Kidney (tissue), 14 donors: ENCODE results near the gene GRAP. TPM values are rescaled to one million over a fixed set of nuclear protein-coding genes. Genes with fewer than 3 reads are reported as not detected.

Source experiments
- DNase-seq, 5 donors: peaks; one replicate each; pipeline ENCODE4 v3.0.0-alpha.2; 2013 to 2020
- FAIRE-seq: peaks from 2 replicates; lab custom pipeline; 2012; peaks lifted over from hg19 to GRCh38; lab: Jason Lieb, UNC
- H3K27ac ChIP-seq, 2 donors: one replicate each; pipeline ENCODE4 v1.7.0; 2013; ENCODE audit warnings: low read depth in 2 of 2, low read length in 2 of 2, inconsistent platforms in 1 of 2
- H3K27me3 ChIP-seq: one replicate; pipeline ENCODE4 v1.7.1; 2013; ENCODE audit warnings: low read length, inconsistent platforms; ENCODE audit not compliant: control insufficient read depth, insufficient read depth
- H3K36me3 ChIP-seq, 3 donors: one replicate each; pipeline versions ENCODE4 v1.7.0 to v1.7.1; 2013; ENCODE audit warnings: low read length in 3 of 3, control low read depth in 1 of 3, inconsistent platforms in 1 of 3; ENCODE audit not compliant: insufficient read depth in 3 of 3, control insufficient read depth in 2 of 3
- H3K4me1 ChIP-seq, 3 donors: one replicate each; pipeline versions ENCODE4 v1.7.0 to v1.7.1; 2013; ENCODE audit warnings: low read length in 3 of 3, inconsistent platforms in 1 of 3, low read depth in 1 of 3; ENCODE audit not compliant: control insufficient read depth in 2 of 3, insufficient read depth in 2 of 3
- H3K4me3 ChIP-seq, 3 donors: one replicate each; pipeline versions ENCODE4 v1.7.0 to v1.8.1; 2013; ENCODE audit warnings: low read length in 3 of 3, control low read depth in 1 of 3, inconsistent platforms in 1 of 3
- H3K9ac ChIP-seq, 3 donors: one replicate each; pipeline versions ENCODE4 v1.7.0 to v1.7.1; 2013; ENCODE audit warnings: low read length in 3 of 3, control low read depth in 1 of 3, inconsistent platforms in 1 of 3
- H3K9me3 ChIP-seq, 3 donors: one replicate each; pipeline versions ENCODE4 v1.7.0 to v1.7.1; 2013; ENCODE audit warnings: low read length in 3 of 3, control low read depth in 1 of 3, inconsistent platforms in 1 of 3; ENCODE audit not compliant: control insufficient read depth in 2 of 3, insufficient read depth in 1 of 3
- intact Hi-C: fragments of 100-400 bp; cut with DNase I; formaldehyde crosslinking; loops from one replicate; pipeline ENCODE4 v1.11.1; 2022
- polyA plus RNA-seq: library from polyadenylated mRNA; stranded (reverse); fragments of 350-450 nt; fragmentation: Illumina TruSeq; extraction: RNeasy Lipid Tissue Mini Kit (QIAGEN cat#74804); gene quantifications from one replicate; pipeline ENCODE4 v1.2.3, GENCODE V29; 2014; ENCODE audit warnings: low read depth, low replicate concordance; ENCODE audit not compliant: insufficient read depth
- total RNA-seq: library from RNA; stranded (reverse); fragmentation: NEBNext Ultra II Directional; extraction: Animal tissue kit (Norgen Biotek cat#: 25700); gene quantifications from one replicate; pipeline ENCODE4 v1.2.1, GENCODE V29; 2021
- TF ChIP-seq, protein P1 (sequence below): IDR thresholded peaks from 3 replicates; pipeline ENCODE4 v1.5.1; 2012; ENCODE audit warnings: mild to moderate bottlenecking, moderate library complexity, borderline replicate concordance; ENCODE audit not compliant: insufficient read depth; ENCODE audit errors: extremely low read depth
- donor health status: control.
- donor health status: control.
- donor health status: control.
- donor health status: control.
- donor health status: control.
- donor health status: DM: yes; HTN: yes; CAD: no.
- donor health status: Normal renal cell carcinoma (clear cell type).

The GRAP gene
- total and polyA plus RNA-seq, 2 donors from 2014 or later = 7.0 to 8.4 TPM

DNA sequence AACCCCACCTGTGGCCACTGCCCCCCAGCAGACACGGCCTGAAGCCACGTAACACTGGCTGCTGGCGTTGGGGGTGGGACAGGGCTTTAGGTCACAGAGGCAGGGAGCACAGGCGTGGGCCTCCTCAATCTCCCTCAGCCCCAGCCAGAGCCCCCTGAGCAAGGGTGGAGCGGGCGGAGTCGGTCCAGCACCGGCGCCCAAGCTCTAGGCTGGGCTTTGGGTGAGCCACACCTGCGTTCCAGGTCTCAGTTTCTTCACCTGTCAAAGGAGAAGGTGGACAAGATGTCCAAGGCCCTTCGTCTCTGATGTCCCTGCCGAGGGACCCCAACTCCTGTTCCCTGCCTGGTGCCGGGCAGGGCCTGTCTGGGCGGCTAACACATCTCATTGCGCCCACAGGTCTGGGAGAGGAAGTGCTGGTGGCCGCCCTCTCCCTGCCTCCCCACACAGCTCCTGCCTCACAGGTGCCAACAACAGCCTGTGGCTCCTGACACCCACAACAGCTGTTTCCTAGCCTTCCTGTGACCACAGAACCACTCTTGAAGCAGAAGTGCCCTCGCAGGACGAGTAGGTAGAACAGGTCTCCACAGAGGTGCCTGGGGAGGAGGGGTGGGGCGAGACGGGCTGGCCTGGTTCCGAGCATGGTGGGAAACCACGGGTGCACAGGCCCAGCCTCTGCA, 54.2 kb downstream of the GRAP start:
- TF ChIP-seq, protein P1, sequence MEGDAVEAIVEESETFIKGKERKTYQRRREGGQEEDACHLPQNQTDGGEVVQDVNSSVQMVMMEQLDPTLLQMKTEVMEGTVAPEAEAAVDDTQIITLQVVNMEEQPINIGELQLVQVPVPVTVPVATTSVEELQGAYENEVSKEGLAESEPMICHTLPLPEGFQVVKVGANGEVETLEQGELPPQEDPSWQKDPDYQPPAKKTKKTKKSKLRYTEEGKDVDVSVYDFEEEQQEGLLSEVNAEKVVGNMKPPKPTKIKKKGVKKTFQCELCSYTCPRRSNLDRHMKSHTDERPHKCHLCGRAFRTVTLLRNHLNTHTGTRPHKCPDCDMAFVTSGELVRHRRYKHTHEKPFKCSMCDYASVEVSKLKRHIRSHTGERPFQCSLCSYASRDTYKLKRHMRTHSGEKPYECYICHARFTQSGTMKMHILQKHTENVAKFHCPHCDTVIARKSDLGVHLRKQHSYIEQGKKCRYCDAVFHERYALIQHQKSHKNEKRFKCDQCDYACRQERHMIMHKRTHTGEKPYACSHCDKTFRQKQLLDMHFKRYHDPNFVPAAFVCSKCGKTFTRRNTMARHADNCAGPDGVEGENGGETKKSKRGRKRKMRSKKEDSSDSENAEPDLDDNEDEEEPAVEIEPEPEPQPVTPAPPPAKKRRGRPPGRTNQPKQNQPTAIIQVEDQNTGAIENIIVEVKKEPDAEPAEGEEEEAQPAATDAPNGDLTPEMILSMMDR = no peak
- intact Hi-C loops = no loop called here
- H3K27me3 ChIP-seq = no peaks in the 10 kb centered on the region
- FAIRE-seq (no peak), DNase-seq (no peak)
- peaks cover 0 to 5% (median 3%) of the 10 kb centered on the region in 3 donors for H3K4me1 ChIP-seq
- no peak overlapping the region for H3K4me3 ChIP-seq
- no peak overlapping the region for H3K27ac ChIP-seq
- no peaks in the 10 kb centered on the region for H3K9me3 ChIP-seq
- no peak overlapping the region for H3K9ac ChIP-seq
- peaks cover 0 to 10% (median 0%) of the 10 kb centered on the region in 3 donors for H3K36me3 ChIP-seq

DNA sequence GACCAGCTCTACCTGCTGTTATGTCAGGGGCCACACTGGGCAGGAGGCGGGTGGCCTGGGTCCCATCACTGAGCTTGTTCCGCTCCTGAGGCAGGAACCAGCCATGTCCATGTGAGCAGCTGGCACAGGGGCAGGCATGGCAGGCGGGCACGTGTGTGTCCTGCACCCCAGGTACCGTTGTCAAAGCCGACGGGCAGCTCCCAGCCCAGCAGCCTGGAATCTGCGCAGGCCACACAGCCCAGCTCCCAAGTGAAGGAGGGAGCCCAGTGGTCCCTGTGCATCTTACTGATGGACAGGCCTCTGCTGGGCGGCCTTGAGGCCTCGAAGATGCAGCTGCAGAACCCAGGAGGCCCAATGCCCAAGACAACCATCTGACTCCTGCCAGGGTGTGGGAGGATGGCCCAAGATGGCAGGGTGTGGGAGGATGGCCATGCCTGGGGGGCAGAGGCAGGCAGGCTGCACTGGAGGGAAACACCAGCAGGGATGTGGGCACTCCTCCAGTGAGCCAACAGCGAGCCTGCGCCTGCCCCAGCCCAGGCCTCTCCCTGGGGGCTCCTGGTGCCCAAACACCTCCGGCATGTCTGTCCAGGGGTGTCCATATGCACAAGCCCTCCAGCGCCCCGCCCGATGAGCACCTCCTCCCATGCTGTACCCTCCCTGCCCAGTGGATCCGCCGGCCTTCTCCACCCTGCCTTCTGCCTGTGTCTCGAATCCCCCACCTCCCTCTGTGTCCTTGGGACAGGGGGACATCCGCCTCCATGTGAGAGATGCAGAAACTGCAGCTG, 55.0 kb downstream of the GRAP start:
- FAIRE-seq (no peak), DNase-seq (no peak)
- H3K4me1 ChIP-seq = peaks cover 0 to 5% (median 3%) of the 10 kb centered on the region in 3 donors
- intact Hi-C loops = no loop called here
- no peak overlapping the region for H3K4me3 ChIP-seq
- no peaks in the 10 kb centered on the region for H3K27me3 ChIP-seq
- no peak overlapping the region for H3K9ac ChIP-seq
- TF ChIP-seq, protein P1 = no peak
- no peak overlapping the region for H3K27ac ChIP-seq
- no peaks in the 10 kb centered on the region for H3K9me3 ChIP-seq
- peaks cover 0 to 10% (median 0%) of the 10 kb centered on the region in 3 donors for H3K36me3 ChIP-seq

DNA sequence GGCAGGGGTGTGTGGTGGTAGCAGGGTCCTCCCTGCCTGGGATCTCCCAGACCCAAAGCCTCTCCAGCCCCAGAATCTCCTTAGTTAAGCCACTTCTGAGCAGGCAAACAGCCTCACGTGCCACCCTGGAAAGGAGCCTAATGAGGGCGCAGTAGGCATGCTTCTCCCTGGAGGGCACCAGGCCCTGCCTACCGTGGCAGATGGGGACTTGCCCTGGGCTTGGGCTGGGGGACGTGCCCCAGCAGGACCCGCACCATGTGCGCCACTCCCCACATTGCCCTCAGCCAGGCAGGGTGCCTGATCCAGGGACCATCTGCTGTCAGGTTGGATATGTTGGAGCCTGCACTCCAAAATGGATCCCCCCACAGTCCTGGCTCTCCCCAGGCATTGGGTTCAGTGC, 56.4 kb downstream of the GRAP start:
- FAIRE-seq = no peak
- peaks cover 0 to 5% (median 3%) of the 10 kb centered on the region in 3 donors for H3K4me1 ChIP-seq
- no peak overlapping the region for H3K9ac ChIP-seq
- peaks cover 0 to 10% (median 0%) of the 10 kb centered on the region in 3 donors for H3K36me3 ChIP-seq
- DNase-seq = no peak
- intact Hi-C loops = no loop called here
- no peak overlapping the region for H3K4me3 ChIP-seq
- no peaks in the 10 kb centered on the region for H3K27me3 ChIP-seq
- no peaks in the 10 kb centered on the region for H3K9me3 ChIP-seq
- no peak overlapping the region for H3K27ac ChIP-seq
- TF ChIP-seq, protein P1 = no peak
